ENCODE results near the gene MBD2.

Gene MBD2

DNA sequence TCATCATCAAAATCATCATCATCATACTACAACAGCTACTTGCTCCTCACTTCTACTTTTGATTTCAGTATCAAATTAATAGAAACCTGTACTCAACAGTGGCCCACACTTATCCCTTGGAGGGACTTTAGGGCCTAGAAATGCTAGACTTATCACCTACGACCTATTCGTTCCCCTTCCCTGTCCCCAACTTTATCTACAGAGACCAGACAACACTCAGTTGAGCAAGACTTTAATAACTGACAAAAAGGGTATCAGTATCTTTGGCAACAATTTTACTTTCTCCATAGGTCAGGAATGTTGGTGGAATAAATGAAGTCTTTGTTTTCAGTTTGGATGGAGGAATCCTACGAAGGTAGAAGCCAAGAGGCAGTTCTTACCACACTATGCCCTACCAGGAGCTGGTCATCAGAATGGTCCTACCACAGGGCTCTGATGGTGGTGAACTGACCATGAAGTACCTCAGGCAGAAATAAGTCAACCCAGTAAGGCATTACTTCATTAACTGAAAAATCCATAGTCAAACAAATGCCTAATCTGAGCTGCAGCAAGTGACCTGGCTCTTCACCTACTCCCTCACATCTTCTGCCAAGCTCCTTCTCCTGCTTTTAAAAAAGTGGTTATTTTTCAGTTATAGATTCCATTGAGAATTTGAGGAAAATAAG, 26.6 kb downstream of the MBD2 start:
- TF ChIP-seq, protein P1, sequence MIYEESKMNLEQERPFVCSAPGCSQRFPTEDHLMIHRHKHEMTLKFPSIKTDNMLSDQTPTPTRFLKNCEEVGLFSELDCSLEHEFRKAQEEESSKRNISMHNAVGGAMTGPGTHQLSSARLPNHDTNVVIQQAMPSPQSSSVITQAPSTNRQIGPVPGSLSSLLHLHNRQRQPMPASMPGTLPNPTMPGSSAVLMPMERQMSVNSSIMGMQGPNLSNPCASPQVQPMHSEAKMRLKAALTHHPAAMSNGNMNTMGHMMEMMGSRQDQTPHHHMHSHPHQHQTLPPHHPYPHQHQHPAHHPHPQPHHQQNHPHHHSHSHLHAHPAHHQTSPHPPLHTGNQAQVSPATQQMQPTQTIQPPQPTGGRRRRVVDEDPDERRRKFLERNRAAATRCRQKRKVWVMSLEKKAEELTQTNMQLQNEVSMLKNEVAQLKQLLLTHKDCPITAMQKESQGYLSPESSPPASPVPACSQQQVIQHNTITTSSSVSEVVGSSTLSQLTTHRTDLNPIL (CRISPR knock-in tag; IDR thresholded peaks at IDR 0.05; ENCODE audit: low read depth): no peak
- TF ChIP-seq ZFP3 (CRISPR knock-in tag; IDR thresholded peaks at IDR 0.05) (no peak), ZNF8 (CRISPR knock-in tag; IDR thresholded peaks at IDR 0.05) (no peak), GLIS3 (CRISPR knock-in tag; IDR thresholded peaks at IDR 0.05) (no peak)

DNA sequence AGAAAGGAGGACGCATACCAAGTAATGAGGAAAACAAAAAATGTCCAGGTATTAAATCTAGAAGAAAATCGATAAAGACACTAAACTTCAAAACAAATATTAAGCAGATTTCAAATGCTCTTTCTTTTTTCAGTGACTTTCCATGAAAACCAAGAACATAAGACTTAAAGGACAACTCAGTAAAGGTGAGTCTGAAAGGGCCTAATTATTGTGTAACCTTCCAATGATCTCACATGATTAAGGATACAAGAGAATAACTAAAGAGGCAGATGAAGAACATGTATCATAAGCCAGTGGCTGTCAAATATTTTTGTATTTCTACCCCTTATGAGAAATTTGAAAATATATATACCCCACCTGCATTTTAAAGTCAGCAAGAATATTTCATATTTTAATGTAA, 30.7 kb downstream of the MBD2 start:
- no peak for ATAC-seq
- TF ChIP-seq ZNF565 (CRISPR knock-in tag; conservative IDR thresholded peaks at IDR 0.05; ENCODE audit: low read depth) (no peak), OSR1 (CRISPR knock-in tag; IDR thresholded peaks at IDR 0.05) (no peak), ISL1 (CRISPR knock-in tag; IDR thresholded peaks at IDR 0.05) (no peak), CSDC2 (CRISPR knock-in tag; IDR thresholded peaks at IDR 0.05) (no peak), ZFP3 (CRISPR knock-in tag; IDR thresholded peaks at IDR 0.05) (no peak), TCF4 (CRISPR knock-in tag; IDR thresholded peaks at IDR 0.05; ENCODE audit: borderline replicate concordance) (no peak), ARNTL (CRISPR knock-in tag; IDR thresholded peaks at IDR 0.05; ENCODE audit: borderline replicate concordance, low read depth) (no peak)
- TF ChIP-seq, protein P1 (CRISPR knock-in tag; IDR thresholded peaks at IDR 0.05; ENCODE audit: low read depth): no peak

More for the DNA sequence above, 26.6 kb downstream of the MBD2 start:
- ATAC-seq: no peak

DNA sequence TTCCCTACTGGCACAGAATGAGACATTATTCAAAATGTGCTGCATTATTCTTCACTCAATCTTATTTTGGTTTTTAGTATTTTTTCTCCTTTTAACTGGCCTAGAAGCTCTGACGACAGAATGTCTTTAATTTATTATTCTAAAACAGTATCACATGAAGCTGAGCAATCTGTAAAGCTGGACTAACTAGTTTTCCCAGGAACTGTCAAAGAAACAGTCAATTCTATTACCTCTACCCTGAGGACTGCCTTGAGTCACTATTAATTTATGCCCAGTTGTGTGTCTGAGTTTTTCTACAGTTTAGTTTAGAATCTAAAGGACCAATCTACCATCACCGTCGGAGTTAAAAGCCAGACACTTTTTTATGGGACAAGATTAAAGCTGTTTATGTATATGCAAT, 31.6 kb downstream of the MBD2 start:
- TF ChIP-seq GLIS3 (CRISPR knock-in tag; IDR thresholded peaks at IDR 0.05): no peak
- ATAC-seq: no peak

DNA sequence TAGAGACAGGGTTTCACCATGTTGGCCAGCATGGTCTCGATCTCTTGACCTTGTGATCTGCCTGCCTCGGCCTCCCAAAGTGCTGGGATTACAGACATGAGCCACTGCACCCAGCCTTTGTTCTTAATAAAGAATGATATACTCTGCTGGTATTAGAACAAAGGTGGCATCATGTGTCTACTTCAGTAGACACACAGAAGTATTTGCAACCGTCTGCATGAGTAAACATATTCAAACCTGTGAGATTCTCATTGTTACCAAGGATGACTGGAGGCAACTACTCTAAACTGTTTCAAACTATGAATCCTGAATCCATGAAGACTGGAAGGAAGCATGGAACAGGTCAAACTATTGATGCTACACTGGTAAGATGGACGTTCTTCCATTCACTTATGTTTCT, 32.1 kb downstream of the MBD2 start:
- TF ChIP-seq TCF4 (CRISPR knock-in tag; IDR thresholded peaks at IDR 0.05; ENCODE audit: borderline replicate concordance) (no peak), CSDC2 (CRISPR knock-in tag; IDR thresholded peaks at IDR 0.05) (no peak), TOX (CRISPR knock-in tag; IDR thresholded peaks at IDR 0.05; ENCODE audit: borderline replicate concordance) (no peak), RARB (CRISPR knock-in tag; IDR thresholded peaks at IDR 0.05) (no peak), ZFP30 (CRISPR knock-in tag; IDR thresholded peaks at IDR 0.05) (no peak), ZNF70 (CRISPR knock-in tag; IDR thresholded peaks at IDR 0.05) (no peak), SNAI2 (CRISPR knock-in tag; IDR thresholded peaks at IDR 0.05) (no peak), ZC3H10 (CRISPR knock-in tag; IDR thresholded peaks at IDR 0.05) (no peak), ZNF8 (CRISPR knock-in tag; IDR thresholded peaks at IDR 0.05) (no peak), OSR1 (CRISPR knock-in tag; IDR thresholded peaks at IDR 0.05) (no peak), BACH2 (CRISPR knock-in tag; IDR thresholded peaks at IDR 0.05; ENCODE audit: borderline replicate concordance) (no peak), ESRRG (CRISPR knock-in tag; IDR thresholded peaks at IDR 0.05) (no peak)
- TF ChIP-seq, protein P2, sequence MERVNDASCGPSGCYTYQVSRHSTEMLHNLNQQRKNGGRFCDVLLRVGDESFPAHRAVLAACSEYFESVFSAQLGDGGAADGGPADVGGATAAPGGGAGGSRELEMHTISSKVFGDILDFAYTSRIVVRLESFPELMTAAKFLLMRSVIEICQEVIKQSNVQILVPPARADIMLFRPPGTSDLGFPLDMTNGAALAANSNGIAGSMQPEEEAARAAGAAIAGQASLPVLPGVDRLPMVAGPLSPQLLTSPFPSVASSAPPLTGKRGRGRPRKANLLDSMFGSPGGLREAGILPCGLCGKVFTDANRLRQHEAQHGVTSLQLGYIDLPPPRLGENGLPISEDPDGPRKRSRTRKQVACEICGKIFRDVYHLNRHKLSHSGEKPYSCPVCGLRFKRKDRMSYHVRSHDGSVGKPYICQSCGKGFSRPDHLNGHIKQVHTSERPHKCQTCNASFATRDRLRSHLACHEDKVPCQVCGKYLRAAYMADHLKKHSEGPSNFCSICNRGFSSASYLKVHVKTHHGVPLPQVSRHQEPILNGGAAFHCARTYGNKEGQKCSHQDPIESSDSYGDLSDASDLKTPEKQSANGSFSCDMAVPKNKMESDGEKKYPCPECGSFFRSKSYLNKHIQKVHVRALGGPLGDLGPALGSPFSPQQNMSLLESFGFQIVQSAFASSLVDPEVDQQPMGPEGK (CRISPR knock-in tag; IDR thresholded peaks at IDR 0.05; ENCODE audit: borderline replicate concordance): no peak
- TF ChIP-seq, protein P1 (CRISPR knock-in tag; IDR thresholded peaks at IDR 0.05; ENCODE audit: low read depth): no peak
- TF ChIP-seq, protein P3, sequence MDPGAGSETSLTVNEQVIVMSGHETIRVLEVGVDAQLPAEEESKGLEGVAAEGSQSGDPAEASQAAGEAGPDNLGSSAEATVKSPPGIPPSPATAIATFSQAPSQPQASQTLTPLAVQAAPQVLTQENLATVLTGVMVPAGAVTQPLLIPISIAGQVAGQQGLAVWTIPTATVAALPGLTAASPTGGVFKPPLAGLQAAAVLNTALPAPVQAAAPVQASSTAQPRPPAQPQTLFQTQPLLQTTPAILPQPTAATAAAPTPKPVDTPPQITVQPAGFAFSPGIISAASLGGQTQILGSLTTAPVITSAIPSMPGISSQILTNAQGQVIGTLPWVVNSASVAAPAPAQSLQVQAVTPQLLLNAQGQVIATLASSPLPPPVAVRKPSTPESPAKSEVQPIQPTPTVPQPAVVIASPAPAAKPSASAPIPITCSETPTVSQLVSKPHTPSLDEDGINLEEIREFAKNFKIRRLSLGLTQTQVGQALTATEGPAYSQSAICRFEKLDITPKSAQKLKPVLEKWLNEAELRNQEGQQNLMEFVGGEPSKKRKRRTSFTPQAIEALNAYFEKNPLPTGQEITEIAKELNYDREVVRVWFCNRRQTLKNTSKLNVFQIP (CRISPR knock-in tag; IDR thresholded peaks at IDR 0.05; ENCODE audit: borderline replicate concordance, low read depth): no peak
- no peak for ATAC-seq

All from SK-N-SH treated with all-trans-retinoic acid at 6 μM for 48 hours (cell line).